Activated CD4-positive, alpha-beta T cell treated with anti-CD3 and anti-CD28 coated beads, Interleukin-10, Interleukin-2, amounts not matched to agents 100 ng/mL and 50 ng/mL, durations not matched to agents 16 hours and 8 hours (primary cell): ENCODE data around the gene RSBN1.
"Not testable (repeated sequence)": the region's sequence is repeated elsewhere in the genome, so short reads cannot be mapped to it uniquely, and the experiment has no call there.

Experiments
- DNase-seq: peaks from one replicate; pipeline ENCODE4 v3.0.0-alpha.2; 2020

Gene RSBN1

GRCh38 chr1:113779542-113779941 lies 32.7 kb downstream of the RSBN1 start:
- no peak for DNase-seq

GRCh38 chr1:113777561-113777960 lies 34.7 kb downstream of the RSBN1 start:
- no peak for DNase-seq

GRCh38 chr1:113770031-113770430 lies 42.2 kb downstream of the RSBN1 start:
- no peak for DNase-seq

GRCh38 chr1:113769601-113769970 lies 42.7 kb downstream of the RSBN1 start:
- no peak for DNase-seq

GRCh38 chr1:113768916-113769600 lies 43.2 kb downstream of the RSBN1 start:
- no peak for DNase-seq

GRCh38 chr1:113765306-113766230 lies 46.7 kb downstream of the RSBN1 start:
- DNase-seq = no peak

GRCh38 chr1:113763661-113764060 lies 48.6 kb downstream of the RSBN1 start:
- no peak for DNase-seq

GRCh38 chr1:113761937-113762336 lies 50.3 kb downstream of the RSBN1 start:
- no peak for DNase-seq

GRCh38 chr1:113760102-113761080 lies 51.9 kb downstream of the RSBN1 start:
- no peak for DNase-seq

GRCh38 chr1:113759333-113760101 lies 52.8 kb downstream of the RSBN1 start, which contains the start of gene PHTF1:
PHTF1 (minus strand) TSS chr1:113759486; CDS start chr1:113758703, 783 bp downstream.
- DNase-seq = peak; percentile 82

GRCh38 chr1:113758631-113759332 lies 53.5 kb downstream of the RSBN1 start:
- DNase-seq = peak; percentile 71

GRCh38 chr1:113756461-113756860 lies 55.8 kb downstream of the RSBN1 start:
- no peak for DNase-seq

- DNase-seq = not testable (repeated sequence)
Observed at GRCh38 chr1:113753333-113753732, 58.9 kb downstream of the RSBN1 start.

- no peak for DNase-seq
Observed at GRCh38 chr1:113751516-113751915, 60.8 kb downstream of the RSBN1 start.

GRCh38 chr1:113751114-113751513 lies 61.2 kb downstream of the RSBN1 start:
- DNase-seq = no peak

GRCh38 chr1:113749402-113749801 lies 62.9 kb downstream of the RSBN1 start:
- DNase-seq = no peak

GRCh38 chr1:113747376-113747775 lies 64.9 kb downstream of the RSBN1 start:
- no peak for DNase-seq

- DNase-seq = no peak
Observed at GRCh38 chr1:113745425-113745824, 66.9 kb downstream of the RSBN1 start.

GRCh38 chr1:113744114-113744513 lies 68.2 kb downstream of the RSBN1 start:
- DNase-seq = no peak

- DNase-seq = peak; percentile 17
Observed at GRCh38 chr1:113742515-113742914, 69.8 kb downstream of the RSBN1 start.

- DNase-seq = peak; percentile 21
Observed at GRCh38 chr1:113734357-113735055, 77.8 kb downstream of the RSBN1 start.
